ENCODE data around the gene SH2D2A.

Gene SH2D2A

DNA sequence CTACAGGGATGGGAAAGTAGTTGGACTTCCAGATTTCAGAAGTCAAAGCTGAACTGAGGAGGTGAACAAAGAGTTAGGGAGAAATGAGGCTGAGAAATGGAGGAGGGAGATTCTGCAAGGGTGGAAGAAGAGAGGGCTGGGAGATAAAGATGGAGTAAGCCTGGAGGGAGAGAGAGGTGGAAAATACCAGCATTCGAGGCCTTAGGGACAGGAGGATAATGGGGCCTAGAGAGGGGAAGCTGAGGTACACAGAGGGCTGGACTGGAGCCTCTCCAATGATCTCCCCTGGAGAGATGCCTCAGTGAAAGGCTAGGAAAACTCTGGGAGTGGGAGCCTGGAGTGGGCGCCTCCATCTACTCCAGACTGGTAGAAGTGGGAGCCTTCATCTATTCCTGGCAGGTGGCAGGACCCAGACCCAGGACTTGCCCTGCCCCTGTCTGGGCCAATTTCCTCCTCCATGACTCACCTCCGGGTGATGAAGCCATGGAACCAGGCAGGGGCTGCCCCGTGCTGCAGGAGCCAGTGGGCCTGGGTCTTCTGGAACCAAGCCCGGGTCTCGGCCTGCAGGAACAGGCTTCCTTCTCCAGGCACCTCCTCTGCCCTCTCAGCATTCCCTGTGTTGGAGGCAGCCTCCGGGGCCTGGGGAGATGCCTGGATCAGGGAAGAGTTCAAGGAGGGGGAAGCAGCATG lies 1.9 kb downstream of the SH2D2A start:
- no peak overlapping the region for H3K4me3 ChIP-seq (ENCODE audit: low read depth, low read length)
- no peak overlapping the region for H3K9ac ChIP-seq
- H3K4me1 ChIP-seq, result no peaks in the 10 kb centered on the region
- no peaks in the 10 kb centered on the region for H3K79me2 ChIP-seq
- no peak overlapping the region for H3K27ac ChIP-seq
- H3K36me3 ChIP-seq (ENCODE audit: control insufficient read depth, insufficient read depth, low read length), result no peaks in the 10 kb centered on the region
- H3K27me3 ChIP-seq (ENCODE audit: control insufficient read depth, insufficient read depth, low read length), result no peaks in the 10 kb centered on the region
- no peak overlapping the region for H2AFZ ChIP-seq
- TF ChIP-seq CTCF (IDR thresholded peaks at IDR 0.05), result no peak
- H3K4me2 ChIP-seq (ENCODE audit: low read length), result no peak overlapping the region
- H3K9me3 ChIP-seq (ENCODE audit: control insufficient read depth, low read length), result no peaks in the 10 kb centered on the region

GRCh38 chr1:156813750-156814570 lies 2.7 kb downstream of the SH2D2A start:
- Histone ChIP-seq H2AFZ (peak overlapping the region; percentile 51), H3K27ac (no peak overlapping the region), H3K4me2 (ENCODE audit: low read length) (peak overlapping the region; percentile 80), H3K4me3 (ENCODE audit: low read depth, low read length) (peak overlapping the region; percentile 49), H3K27me3 (ENCODE audit: control insufficient read depth, insufficient read depth, low read length) (no peaks in the 10 kb centered on the region), H3K79me2 (no peaks in the 10 kb centered on the region), H3K4me1 (no peaks in the 10 kb centered on the region), H3K9me3 (ENCODE audit: control insufficient read depth, low read length) (no peaks in the 10 kb centered on the region), H3K36me3 (ENCODE audit: control insufficient read depth, insufficient read depth, low read length) (no peaks in the 10 kb centered on the region), H3K9ac (no peak overlapping the region)
- peak; percentile 52 for TF ChIP-seq CTCF (IDR thresholded peaks at IDR 0.05)

DNA sequence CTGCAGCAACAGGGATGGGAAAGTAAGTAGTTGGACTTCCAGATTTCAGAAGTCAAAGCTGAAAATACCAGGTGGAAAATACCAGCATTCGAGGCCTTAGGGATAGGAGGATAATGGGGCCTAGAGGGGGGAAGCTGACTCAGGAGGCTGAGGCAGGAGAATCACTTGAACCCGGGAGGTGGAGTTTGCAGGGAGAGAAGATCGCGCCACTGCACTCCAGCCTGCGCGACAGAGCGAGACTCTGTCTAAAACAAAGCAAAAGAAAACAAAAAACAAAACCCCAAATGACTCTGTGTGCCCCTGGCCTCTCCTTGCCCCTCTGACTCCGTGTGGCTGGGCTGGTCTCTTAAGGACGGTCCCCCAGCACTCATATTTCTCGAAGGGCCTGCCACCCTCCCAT lies 3.4 kb downstream of the SH2D2A start:
- Histone ChIP-seq H3K27ac (no peak overlapping the region), H3K4me2 (ENCODE audit: low read length) (peak overlapping the region; percentile 80), H3K9ac (no peak overlapping the region), H3K79me2 (no peaks in the 10 kb centered on the region), H3K4me1 (no peaks in the 10 kb centered on the region), H3K4me3 (ENCODE audit: low read depth, low read length) (peak overlapping the region; percentile 49), H3K27me3 (ENCODE audit: control insufficient read depth, insufficient read depth, low read length) (no peaks in the 10 kb centered on the region), H3K9me3 (ENCODE audit: control insufficient read depth, low read length) (no peaks in the 10 kb centered on the region), H3K36me3 (ENCODE audit: control insufficient read depth, insufficient read depth, low read length) (no peaks in the 10 kb centered on the region), H2AFZ (peak overlapping the region; percentile 51)
- TF ChIP-seq CTCF (IDR thresholded peaks at IDR 0.05), result no peak

DNA sequence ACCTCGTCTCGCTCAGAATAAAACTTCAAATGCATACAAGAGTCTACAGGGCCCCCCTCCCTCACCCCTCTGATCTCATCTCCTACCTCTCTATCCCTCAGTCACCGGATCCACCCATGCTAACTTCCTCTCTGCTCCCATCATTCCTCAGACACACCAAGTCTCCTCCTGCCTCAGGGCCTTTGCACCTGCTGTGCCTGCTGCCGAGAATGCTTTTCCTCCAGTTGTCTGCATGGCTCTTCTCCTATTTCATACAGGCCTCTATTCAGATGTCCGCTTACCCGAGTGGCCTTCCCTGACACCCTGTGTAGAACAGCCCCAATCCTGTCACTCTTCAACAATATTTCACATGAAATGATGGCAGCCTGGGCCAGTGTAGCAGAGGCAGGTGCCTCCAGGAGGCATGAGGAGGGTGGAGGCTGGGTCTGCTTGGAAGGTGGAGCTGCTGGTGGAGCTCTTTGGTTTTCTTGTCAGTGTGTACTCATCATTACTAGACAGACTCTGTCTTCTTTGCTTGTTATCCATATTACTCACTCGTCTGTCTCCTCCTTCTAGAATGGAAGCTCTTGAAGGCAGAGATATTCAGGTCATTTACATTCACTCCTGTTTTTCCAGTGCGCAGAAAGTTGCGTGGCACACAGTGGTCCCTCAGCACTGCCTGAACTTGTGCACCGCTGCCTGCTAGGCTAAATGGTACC lies 4.2 kb downstream of the SH2D2A start:
- no peak overlapping the region for H3K27ac ChIP-seq
- no peak overlapping the region for H3K9ac ChIP-seq
- H3K79me2 ChIP-seq, result no peaks in the 10 kb centered on the region
- no peak overlapping the region for H3K4me3 ChIP-seq (ENCODE audit: low read depth, low read length)
- TF ChIP-seq CTCF (IDR thresholded peaks at IDR 0.05), result no peak
- H3K4me1 ChIP-seq, result no peaks in the 10 kb centered on the region
- no peak overlapping the region for H3K4me2 ChIP-seq (ENCODE audit: low read length)
- H3K9me3 ChIP-seq (ENCODE audit: control insufficient read depth, low read length), result no peaks in the 10 kb centered on the region
- H2AFZ ChIP-seq, result no peak overlapping the region
- H3K36me3 ChIP-seq (ENCODE audit: control insufficient read depth, insufficient read depth, low read length), result no peaks in the 10 kb centered on the region
- no peaks in the 10 kb centered on the region for H3K27me3 ChIP-seq (ENCODE audit: control insufficient read depth, insufficient read depth, low read length)
